Heart right ventricle (tissue), 16 donors: Measurements from ENCODE around the gene PTGR2. TPM values are rescaled to one million over a fixed set of nuclear protein-coding genes. Genes with fewer than 3 reads are reported as not detected.

Experiments used
- ATAC-seq, 8 donors: fragments of 200-7000 bp; cut with Tn5 transposase; one replicate each; pipeline ENCODE4 v1.9.1; 2020; ENCODE audit warnings: mild to moderate bottlenecking in 8 of 8, moderate library complexity in 8 of 8, moderate number of reproducible peaks in 1 of 8
- DNase-seq, 2 donors: peaks; one replicate each; pipeline ENCODE4 v3.0.0-alpha.2; 2020
- H3K27ac ChIP-seq, 10 donors: fragments of 200-600 bp; sonication (generic) in 2 of 10; one replicate each; pipeline versions ENCODE4 v1.5.0 to v1.8.0; 2020 to 2022; ENCODE audit warnings: mild to moderate bottlenecking in 3 of 10
- H3K27me3 ChIP-seq, 7 donors: fragments of 200-600 bp; one replicate each; pipeline ENCODE4 v1.8.0; 2021 to 2022; ENCODE audit warnings: mild to moderate bottlenecking in 2 of 7
- H3K36me3 ChIP-seq, 9 donors: fragments of 200-600 bp; sonication (generic) in 1 of 9; one replicate each; pipeline versions ENCODE4 v1.5.0 to v1.8.0; 2020 to 2022; ENCODE audit warnings: mild to moderate bottlenecking in 2 of 9
- H3K4me1 ChIP-seq, 9 donors: fragments of 200-600 bp; sonication (generic) in 1 of 9; one replicate each; pipeline versions ENCODE4 v1.5.0 to v1.8.0; 2020 to 2022; ENCODE audit warnings: mild to moderate bottlenecking in 4 of 9
- H3K4me3 ChIP-seq, 10 donors: fragments of 200-600 bp; sonication (generic) in 2 of 10; one replicate each; pipeline versions ENCODE4 v1.5.0 to v1.8.0; 2020 to 2022; ENCODE audit warnings: mild to moderate bottlenecking in 7 of 10, moderate library complexity in 2 of 10
- H3K9me3 ChIP-seq, 11 donors: fragments of 200-600 bp in 10 of 11; sonication (generic) in 2 of 11; one replicate each; pipeline versions ENCODE4 v1.5.0 to v1.8.0; 2013 to 2022; ENCODE audit warnings: mild to moderate bottlenecking in 2 of 11, control low read depth in 1 of 11, moderate library complexity in 1 of 11
- CTCF ChIP-seq, 9 donors: fragments of 200-600 bp; sonication (generic) in 2 of 9; IDR thresholded peaks; one replicate each; pipeline versions ENCODE4 v1.5.0 to v1.8.0; 2021 to 2022; ENCODE audit warnings: antibody characterized with exemption in 9 of 9, mild to moderate bottlenecking in 5 of 9, moderate library complexity in 1 of 9
- WGBS, 2 donors: extraction: QIAGEN DNeasy Blood & Tissue Kit; methylation state at CpG; one replicate each; pipeline ENCODE4 v1.1.7; 2013; ENCODE audit warnings: inconsistent platforms in 1 of 2; 5-methylcytosine and 5-hydroxymethylcytosine counted together
- intact Hi-C, 10 donors: fragments of 100-400 bp; cut with DNase I; formaldehyde crosslinking; loops; one replicate each; pipeline versions ENCODE4 v1.11.1 to v1.14.2; 2022
- polyA plus RNA-seq, 2 donors: library from polyadenylated mRNA; stranded (reverse); fragments of 200-250 nt; gene quantifications; one replicate each; pipeline ENCODE4 v1.2.3, GENCODE V29; 2013
- total RNA-seq, 10 donors: library from RNA; stranded (reverse); fragmentation: NEBNext Ultra II Directional in 3 of 10; extraction: Animal tissue kit (Norgen Biotek cat#: 25700) in 3 of 10; gene quantifications; one replicate each; pipeline versions ENCODE4 v1.2.1 to v1.2.4, GENCODE V29; 2021 to 2023
- donor health status: Arrhythmogenic right ventricular cardiomyopathy.
- donor health status: ischemic (EF 13 %, LVEDD 7.1; RV severe dilation, severe dysfunction).
- donor health status: healthy with polysubstance abuse.
- donor health status: DM: no; HTN: yes; CAD: no.
- donor health status: DM: no; HTN: no; CAD: no.
- donor health status: ischemic (EF 25% LVEDD 6.9; RV normal size, moderate dysfunction).
- donor health status: ischemic (EF 25% LVEDD 5.7; RV mildly dilated, moderate dysfunction).
- donor health status: healthy.
- donor health status: DM: yes; HTN: yes; CAD: no.
- donor health status: Ischemic cardiomyopathy.
- donor health status: ischemic (EF 35%, LVEDD 5.7; RV mildly dilated, moderate dysfunction).
- donor health status: nonischemic (EF 11% LVEDD 7.7; RV severe dilation, severe dysfunction).
- donor health status: DM: yes; HTN: yes; CAD: no.
- donor health status: PGD.
- donor health status: ischemic (EF 29% LVEDD 5.4; RV normal size, mild dysfunction).
- donor health status: nonischemic (EF 23%, LVEDD 6.1; RV moderate dilation, normal function).

The PTGR2 gene
- total and polyA plus RNA-seq, 12 donors, result 9.5 to 48.7 (median 35.4) TPM

- no peaks in the 10 kb centered on the region for H3K36me3 ChIP-seq
- intact Hi-C loops, result no loop called here
- no peaks in the 10 kb centered on the region for H3K9me3 ChIP-seq
- no peak for TF ChIP-seq CTCF (IDR thresholded peaks at IDR 0.05)
- H3K4me1 ChIP-seq, result peaks cover 0 to 7% (median 0%) of the 10 kb centered on the region in 9 donors
- H3K27ac ChIP-seq, result no peak overlapping the region
- DNase-seq, result no peak
- no peak for ATAC-seq
- H3K4me3 ChIP-seq, result no peak overlapping the region
- no peaks in the 10 kb centered on the region for H3K27me3 ChIP-seq
- WGBS, 2 donors, result 100% methylated on average over 1 of the region's 1 CpG
Measured at GRCh38 chr14:73807457-73807856, 44.2 kb upstream of the PTGR2 start.

GRCh38 chr14:73809391-73809790 is 42.2 kb upstream of the PTGR2 start:
- WGBS, 2 donors, result 74 to 77% methylated on average over 6 of the region's 6 CpGs
- H3K9me3 ChIP-seq, result no peaks in the 10 kb centered on the region
- TF ChIP-seq CTCF (IDR thresholded peaks at IDR 0.05), result no peak
- intact Hi-C loops, result no loop called here
- no peaks in the 10 kb centered on the region for H3K36me3 ChIP-seq
- no peaks in the 10 kb centered on the region for H3K27me3 ChIP-seq
- no peak overlapping the region for H3K27ac ChIP-seq
- no peak for DNase-seq
- no peak overlapping the region for H3K4me3 ChIP-seq
- ATAC-seq, result no peak
- H3K4me1 ChIP-seq, result peaks cover 0 to 6% (median 0%) of the 10 kb centered on the region in 9 donors

- Histone ChIP-seq H3K9me3 (no peaks in the 10 kb centered on the region), H3K4me1 (peaks cover 0 to 6% (median 0%) of the 10 kb centered on the region in 9 donors), H3K4me3 (no peak overlapping the region), H3K36me3 (no peaks in the 10 kb centered on the region), H3K27me3 (no peaks in the 10 kb centered on the region), H3K27ac (no peak overlapping the region)
- TF ChIP-seq CTCF (IDR thresholded peaks at IDR 0.05), result no peak
- 88 to 89% methylated on average over 13 of the region's 13 CpGs for WGBS, 2 donors
- ATAC-seq (no peak), DNase-seq (no peak)
- intact Hi-C loops, result no loop called here
Measured at GRCh38 chr14:73810478-73811163, 41.0 kb upstream of the PTGR2 start.

- no peaks in the 10 kb centered on the region for H3K27me3 ChIP-seq
- no peak overlapping the region for H3K4me3 ChIP-seq
- H3K9me3 ChIP-seq, result no peaks in the 10 kb centered on the region
- TF ChIP-seq CTCF (IDR thresholded peaks at IDR 0.05), result no peak
- 87 to 92% methylated on average over 2 of the region's 2 CpGs for WGBS, 2 donors
- intact Hi-C loops, result no loop called here
- ATAC-seq (no peak), DNase-seq (no peak)
- no peak overlapping the region for H3K27ac ChIP-seq
- no peaks in the 10 kb centered on the region for H3K36me3 ChIP-seq
- peaks cover 0 to 6% (median 0%) of the 10 kb centered on the region in 9 donors for H3K4me1 ChIP-seq
Measured at GRCh38 chr14:73811164-73811503, 40.5 kb upstream of the PTGR2 start.
